ENCODE measurements around the gene WDR74.
A peak's percentile ranks its signal among the peaks of the same experiment; 100 is the strongest.

Gene WDR74

DNA sequence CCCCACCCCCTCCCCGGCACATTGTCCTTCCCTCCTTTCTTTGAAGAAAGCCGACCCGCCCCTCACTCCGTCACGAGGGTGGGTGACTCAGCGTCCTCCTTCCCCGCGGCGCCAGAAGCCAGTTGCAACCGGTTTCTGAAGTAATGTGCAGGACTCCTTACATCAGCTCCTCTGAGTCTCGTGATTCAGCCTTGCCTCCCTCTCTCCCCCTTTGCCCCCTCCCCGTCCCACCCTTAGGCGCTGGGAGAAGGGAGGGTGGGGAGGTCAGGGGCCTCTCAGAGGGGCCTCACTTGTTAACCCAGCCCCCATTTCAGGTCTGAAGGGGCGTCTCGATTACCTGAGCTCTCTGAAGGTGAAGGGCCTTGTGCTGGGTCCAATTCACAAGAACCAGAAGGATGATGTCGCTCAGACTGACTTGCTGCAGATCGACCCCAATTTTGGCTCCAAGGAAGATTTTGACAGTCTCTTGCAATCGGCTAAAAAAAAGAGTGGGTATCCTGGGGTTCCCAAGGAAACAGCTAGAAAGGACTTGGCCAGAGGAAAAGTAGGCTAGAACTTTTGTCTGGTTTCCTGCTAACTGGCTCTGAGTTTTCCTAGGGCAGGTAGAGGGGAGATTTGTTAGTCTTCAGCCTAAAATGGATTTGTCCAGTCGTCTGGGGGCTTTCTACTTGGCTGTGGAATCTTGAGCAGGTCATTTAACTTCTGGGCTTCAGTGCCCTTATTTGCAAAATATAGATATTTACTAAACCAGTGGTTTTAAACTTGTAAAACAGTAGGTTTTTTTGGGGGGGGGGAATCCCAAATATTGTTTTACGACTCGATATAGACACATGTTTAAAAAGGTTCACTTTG is 42.4 kb upstream of the WDR74 start:
- TF ChIP-seq GABPA (IDR thresholded peaks at IDR 0.05; ENCODE audit: low read depth): no peak
- TF ChIP-seq, protein P1, sequence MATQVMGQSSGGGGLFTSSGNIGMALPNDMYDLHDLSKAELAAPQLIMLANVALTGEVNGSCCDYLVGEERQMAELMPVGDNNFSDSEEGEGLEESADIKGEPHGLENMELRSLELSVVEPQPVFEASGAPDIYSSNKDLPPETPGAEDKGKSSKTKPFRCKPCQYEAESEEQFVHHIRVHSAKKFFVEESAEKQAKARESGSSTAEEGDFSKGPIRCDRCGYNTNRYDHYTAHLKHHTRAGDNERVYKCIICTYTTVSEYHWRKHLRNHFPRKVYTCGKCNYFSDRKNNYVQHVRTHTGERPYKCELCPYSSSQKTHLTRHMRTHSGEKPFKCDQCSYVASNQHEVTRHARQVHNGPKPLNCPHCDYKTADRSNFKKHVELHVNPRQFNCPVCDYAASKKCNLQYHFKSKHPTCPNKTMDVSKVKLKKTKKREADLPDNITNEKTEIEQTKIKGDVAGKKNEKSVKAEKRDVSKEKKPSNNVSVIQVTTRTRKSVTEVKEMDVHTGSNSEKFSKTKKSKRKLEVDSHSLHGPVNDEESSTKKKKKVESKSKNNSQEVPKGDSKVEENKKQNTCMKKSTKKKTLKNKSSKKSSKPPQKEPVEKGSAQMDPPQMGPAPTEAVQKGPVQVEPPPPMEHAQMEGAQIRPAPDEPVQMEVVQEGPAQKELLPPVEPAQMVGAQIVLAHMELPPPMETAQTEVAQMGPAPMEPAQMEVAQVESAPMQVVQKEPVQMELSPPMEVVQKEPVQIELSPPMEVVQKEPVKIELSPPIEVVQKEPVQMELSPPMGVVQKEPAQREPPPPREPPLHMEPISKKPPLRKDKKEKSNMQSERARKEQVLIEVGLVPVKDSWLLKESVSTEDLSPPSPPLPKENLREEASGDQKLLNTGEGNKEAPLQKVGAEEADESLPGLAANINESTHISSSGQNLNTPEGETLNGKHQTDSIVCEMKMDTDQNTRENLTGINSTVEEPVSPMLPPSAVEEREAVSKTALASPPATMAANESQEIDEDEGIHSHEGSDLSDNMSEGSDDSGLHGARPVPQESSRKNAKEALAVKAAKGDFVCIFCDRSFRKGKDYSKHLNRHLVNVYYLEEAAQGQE (IDR thresholded peaks at IDR 0.05; ENCODE audit: insufficient replicate concordance, low read depth): no peak
- TF ChIP-seq POLR2AphosphoS5 (IDR thresholded peaks at IDR 0.05; ENCODE audit: low read depth): no peak
- TF ChIP-seq, protein P2, sequence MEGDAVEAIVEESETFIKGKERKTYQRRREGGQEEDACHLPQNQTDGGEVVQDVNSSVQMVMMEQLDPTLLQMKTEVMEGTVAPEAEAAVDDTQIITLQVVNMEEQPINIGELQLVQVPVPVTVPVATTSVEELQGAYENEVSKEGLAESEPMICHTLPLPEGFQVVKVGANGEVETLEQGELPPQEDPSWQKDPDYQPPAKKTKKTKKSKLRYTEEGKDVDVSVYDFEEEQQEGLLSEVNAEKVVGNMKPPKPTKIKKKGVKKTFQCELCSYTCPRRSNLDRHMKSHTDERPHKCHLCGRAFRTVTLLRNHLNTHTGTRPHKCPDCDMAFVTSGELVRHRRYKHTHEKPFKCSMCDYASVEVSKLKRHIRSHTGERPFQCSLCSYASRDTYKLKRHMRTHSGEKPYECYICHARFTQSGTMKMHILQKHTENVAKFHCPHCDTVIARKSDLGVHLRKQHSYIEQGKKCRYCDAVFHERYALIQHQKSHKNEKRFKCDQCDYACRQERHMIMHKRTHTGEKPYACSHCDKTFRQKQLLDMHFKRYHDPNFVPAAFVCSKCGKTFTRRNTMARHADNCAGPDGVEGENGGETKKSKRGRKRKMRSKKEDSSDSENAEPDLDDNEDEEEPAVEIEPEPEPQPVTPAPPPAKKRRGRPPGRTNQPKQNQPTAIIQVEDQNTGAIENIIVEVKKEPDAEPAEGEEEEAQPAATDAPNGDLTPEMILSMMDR (IDR thresholded peaks at IDR 0.05; ENCODE audit: insufficient read depth, low read length): no peak
- no peak for TF ChIP-seq SPI1 (IDR thresholded peaks at IDR 0.05; ENCODE audit: borderline replicate concordance, low read depth)
- no peaks in the 10 kb centered on the region for H3K27me3 ChIP-seq (ENCODE audit: insufficient read depth, poor library complexity, severe bottlenecking)
- peak overlapping the region; percentile 51 for H3K4me3 ChIP-seq (replicated peaks; ENCODE audit: insufficient read depth, low read length)
- H3K27ac ChIP-seq (replicated peaks): peak overlapping the region; percentile 98
- peak; percentile 91 to 98 for DNase-seq (ENCODE audit: low read depth in 1 of 2, low spot score in 1 of 2)

DNA sequence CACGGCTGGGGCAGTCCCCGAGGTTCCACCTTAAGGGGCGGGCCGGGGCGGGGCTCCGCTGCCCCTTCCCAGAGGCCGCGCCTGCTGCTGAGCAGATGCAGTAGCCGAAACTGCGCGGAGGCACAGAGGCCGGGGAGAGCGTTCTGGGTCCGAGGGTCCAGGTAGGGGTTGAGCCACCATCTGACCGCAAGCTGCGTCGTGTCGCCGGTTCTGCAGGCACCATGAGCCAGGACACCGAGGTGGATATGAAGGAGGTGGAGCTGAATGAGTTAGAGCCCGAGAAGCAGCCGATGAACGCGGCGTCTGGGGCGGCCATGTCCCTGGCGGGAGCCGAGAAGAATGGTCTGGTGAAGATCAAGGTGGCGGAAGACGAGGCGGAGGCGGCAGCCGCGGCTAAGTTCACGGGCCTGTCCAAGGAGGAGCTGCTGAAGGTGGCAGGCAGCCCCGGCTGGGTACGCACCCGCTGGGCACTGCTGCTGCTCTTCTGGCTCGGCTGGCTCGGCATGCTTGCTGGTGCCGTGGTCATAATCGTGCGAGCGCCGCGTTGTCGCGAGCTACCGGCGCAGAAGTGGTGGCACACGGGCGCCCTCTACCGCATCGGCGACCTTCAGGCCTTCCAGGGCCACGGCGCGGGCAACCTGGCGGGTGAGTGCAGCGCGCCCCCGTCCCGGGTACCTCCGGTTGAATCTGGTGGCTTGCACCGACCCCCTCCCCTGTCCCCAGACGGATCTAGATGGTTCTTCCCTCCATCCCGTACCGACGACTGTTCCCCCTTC is 41.6 kb upstream of the WDR74 start, which contains the start of gene SLC3A2:
TSS of gene SLC3A2 (plus strand) at position 94 of the 776 bp plus-strand sequence. CDS start at position 222, 128 bp downstream.
- TF ChIP-seq GABPA (IDR thresholded peaks at IDR 0.05; ENCODE audit: low read depth) (no peak), SPI1 (IDR thresholded peaks at IDR 0.05; ENCODE audit: borderline replicate concordance, low read depth) (no peak), POLR2AphosphoS5 (IDR thresholded peaks at IDR 0.05; ENCODE audit: low read depth) (peak; percentile 98)
- TF ChIP-seq, protein P1 (IDR thresholded peaks at IDR 0.05; ENCODE audit: insufficient replicate concordance, low read depth): peak; percentile 46
- TF ChIP-seq, protein P2 (IDR thresholded peaks at IDR 0.05; ENCODE audit: insufficient read depth, low read length): peak; percentile 50
- peak within 1 kb of the TSS; percentile 51 for H3K4me3 ChIP-seq (replicated peaks; ENCODE audit: insufficient read depth, low read length)
- peak within 1 kb of the TSS; percentile 98 for H3K27ac ChIP-seq (replicated peaks)
- H3K27me3 ChIP-seq (ENCODE audit: insufficient read depth, poor library complexity, severe bottlenecking): no peaks in the 10 kb centered on the region
- peak; percentile 88 to 95 for DNase-seq (ENCODE audit: low read depth in 1 of 2, low spot score in 1 of 2)

DNA sequence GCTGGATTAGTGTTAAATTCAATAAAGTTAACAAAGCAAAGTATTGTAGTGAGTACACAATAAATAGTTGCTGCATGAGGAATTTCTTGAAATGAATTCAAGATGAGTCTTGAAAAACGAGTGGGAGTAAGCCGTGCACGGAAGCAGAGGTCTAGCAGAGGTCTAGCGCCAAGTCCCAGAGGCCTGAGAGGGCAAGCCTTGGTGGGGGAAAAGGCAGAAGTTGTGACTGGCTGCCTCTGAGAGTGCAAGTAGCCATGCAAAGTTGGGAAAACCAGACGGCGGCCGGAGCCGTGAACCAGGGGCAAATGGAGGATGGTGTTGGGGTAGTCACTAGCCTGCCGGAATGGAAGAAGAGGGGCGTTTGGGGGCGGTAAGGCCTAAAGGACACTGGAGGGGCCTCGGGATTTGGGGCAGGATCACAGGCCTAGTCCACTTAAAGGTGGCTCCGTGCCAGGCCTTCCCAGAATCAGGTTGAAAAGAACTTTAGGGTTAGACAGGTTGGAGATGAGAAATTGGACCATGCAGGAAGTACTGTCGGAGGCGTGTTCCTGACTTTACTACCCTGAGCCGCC is 40.9 kb upstream of the WDR74 start:
- Histone ChIP-seq H3K27ac (replicated peaks) (peak overlapping the region; percentile 98), H3K27me3 (ENCODE audit: insufficient read depth, poor library complexity, severe bottlenecking) (no peaks in the 10 kb centered on the region), H3K4me3 (replicated peaks; ENCODE audit: insufficient read depth, low read length) (peak overlapping the region; percentile 51)
- DNase-seq (ENCODE audit: low read depth in 1 of 2, low spot score in 1 of 2): peak in 1 of 2 experiments; percentile 73
- TF ChIP-seq, protein P1 (IDR thresholded peaks at IDR 0.05; ENCODE audit: insufficient replicate concordance, low read depth): no peak
- TF ChIP-seq SPI1 (IDR thresholded peaks at IDR 0.05; ENCODE audit: borderline replicate concordance, low read depth) (no peak), POLR2AphosphoS5 (IDR thresholded peaks at IDR 0.05; ENCODE audit: low read depth) (no peak)
